K562 (cell line): ENCODE measurements around the gene CHGA. TPM values are rescaled to one million over a fixed set of nuclear protein-coding genes. Genes with fewer than 3 reads are reported as not detected.

Experiments
- BACH1 ChIP-seq: fragments of 200-800 bp; sonication (Bioruptor generic); IDR thresholded peaks from 2 replicates; pipeline ENCODE4 v1.6.1; 2016; ENCODE audit warnings: missing genetic modification characterization, missing compliant biosample characterization
- CREBBP ChIP-seq: IDR thresholded peaks from one replicate; pipeline ENCODE4 v1.6.1; 2012; ENCODE audit warnings: low read depth, mild to moderate bottlenecking, control low read depth, inconsistent platforms, low read length
- CXXC5 ChIP-seq: fragments of 250-450 bp; sonication (Bioruptor Pico); IDR thresholded peaks from 2 replicates; pipeline ENCODE4 v1.8.0; 2022; ENCODE audit warnings: inconsistent platforms, mild to moderate bottlenecking, moderate library complexity
- FOXM1 ChIP-seq, 2 experiments: fragments of 450-650 bp in 1 of 2; sonication (generic) in 1 of 2; formaldehyde crosslinking in 1 of 2; IDR thresholded peaks; 2 replicates each; pipeline versions ENCODE4 v1.6.1 to v1.9.0; 2017 to 2022; ENCODE audit warnings: low read depth in 2 of 2, mild to moderate bottlenecking in 2 of 2, missing genetic modification reagents in 1 of 2, moderate library complexity in 1 of 2
- HNRNPUL1 ChIP-seq: fragments of 200-400 bp; formaldehyde crosslinking; IDR thresholded peaks from 2 replicates; pipeline ENCODE4 v1.6.1; 2017; ENCODE audit warnings: low read length
- PML ChIP-seq: IDR thresholded peaks from 2 replicates; pipeline ENCODE4 v1.6.1; 2012; ENCODE audit warnings: low read length, inconsistent platforms
- RAD51 ChIP-seq: fragments of 450-650 bp; IDR thresholded peaks from 2 replicates; pipeline ENCODE4 v1.7.1; 2016; ENCODE audit warnings: low read depth, mild to moderate bottlenecking, borderline replicate concordance
- SMARCB1 ChIP-seq: IDR thresholded peaks from 2 replicates; pipeline ENCODE4 v1.6.1; 2011; ENCODE audit warnings: improper control_type of control experiment, low read depth; ENCODE audit not compliant: insufficient read length
- ZBTB33 ChIP-seq: sonication (generic); formaldehyde crosslinking; IDR thresholded peaks from 2 replicates; pipeline ENCODE4 v1.8.1; 2023; ENCODE audit warnings: mild to moderate bottlenecking, missing genetic modification reagents
- ZKSCAN8 ChIP-seq: fragments of 200-800 bp; sonication (Bioruptor generic); IDR thresholded peaks from 2 replicates; pipeline ENCODE4 v1.6.1; 2016; ENCODE audit warnings: missing genetic modification characterization, missing compliant biosample characterization
- polyA plus RNA-seq, 8 experiments: library from polyadenylated mRNA; depleted of rRNA in 4 of 8; stranded (reverse) in 5 of 8; unstranded in 3 of 8; fragments of >200 nt; fragmentation: Nextera tagmentation in 2 of 8; fragmentation: Illumina TruSeq in 1 of 8; extraction: Ambion mirVana in 2 of 8; extraction: Trizol in 1 of 8; gene quantifications; 2 replicates each; pipeline versions ENCODE4 v1.2.1 to v1.2.3, GENCODE V29; 2011 to 2014; ENCODE audit warnings: inconsistent platforms in 1 of 8, missing spikeins in 1 of 8
- total RNA-seq, 7 experiments: library from RNA; depleted of rRNA in 6 of 7; stranded (reverse); fragments of >200 nt in 6 of 7; fragmentation: Illumina TruSeq in 2 of 7; extraction: Trizol in 2 of 7; gene quantifications; 2 replicates each; pipeline versions ENCODE4 v1.2.1 to v1.2.3, GENCODE V29; 2011 to 2021; ENCODE audit warnings: low replicate concordance in 1 of 7
- TF ChIP-seq, protein P1 (sequence below): sonication (generic); formaldehyde crosslinking; IDR thresholded peaks from 2 replicates; pipeline ENCODE4 v1.8.0; 2023; ENCODE audit warnings: mild to moderate bottlenecking, missing genetic modification reagents
- TF ChIP-seq, protein P2 (sequence below): fragments of 450-650 bp; formaldehyde crosslinking; IDR thresholded peaks from 2 replicates; pipeline ENCODE4 v1.4.0; 2020; ENCODE audit warnings: mild to moderate bottlenecking, moderate library complexity

The CHGA gene
- total and polyA plus RNA-seq, 9 of the 15 experiments (the other 6 are each of a cell fraction or from before 2014, with no cell fraction given), result not detected

GRCh38 chr14:92937051-92937937 lies 14.3 kb downstream of the CHGA start (continued):
- TF ChIP-seq, protein P1, sequence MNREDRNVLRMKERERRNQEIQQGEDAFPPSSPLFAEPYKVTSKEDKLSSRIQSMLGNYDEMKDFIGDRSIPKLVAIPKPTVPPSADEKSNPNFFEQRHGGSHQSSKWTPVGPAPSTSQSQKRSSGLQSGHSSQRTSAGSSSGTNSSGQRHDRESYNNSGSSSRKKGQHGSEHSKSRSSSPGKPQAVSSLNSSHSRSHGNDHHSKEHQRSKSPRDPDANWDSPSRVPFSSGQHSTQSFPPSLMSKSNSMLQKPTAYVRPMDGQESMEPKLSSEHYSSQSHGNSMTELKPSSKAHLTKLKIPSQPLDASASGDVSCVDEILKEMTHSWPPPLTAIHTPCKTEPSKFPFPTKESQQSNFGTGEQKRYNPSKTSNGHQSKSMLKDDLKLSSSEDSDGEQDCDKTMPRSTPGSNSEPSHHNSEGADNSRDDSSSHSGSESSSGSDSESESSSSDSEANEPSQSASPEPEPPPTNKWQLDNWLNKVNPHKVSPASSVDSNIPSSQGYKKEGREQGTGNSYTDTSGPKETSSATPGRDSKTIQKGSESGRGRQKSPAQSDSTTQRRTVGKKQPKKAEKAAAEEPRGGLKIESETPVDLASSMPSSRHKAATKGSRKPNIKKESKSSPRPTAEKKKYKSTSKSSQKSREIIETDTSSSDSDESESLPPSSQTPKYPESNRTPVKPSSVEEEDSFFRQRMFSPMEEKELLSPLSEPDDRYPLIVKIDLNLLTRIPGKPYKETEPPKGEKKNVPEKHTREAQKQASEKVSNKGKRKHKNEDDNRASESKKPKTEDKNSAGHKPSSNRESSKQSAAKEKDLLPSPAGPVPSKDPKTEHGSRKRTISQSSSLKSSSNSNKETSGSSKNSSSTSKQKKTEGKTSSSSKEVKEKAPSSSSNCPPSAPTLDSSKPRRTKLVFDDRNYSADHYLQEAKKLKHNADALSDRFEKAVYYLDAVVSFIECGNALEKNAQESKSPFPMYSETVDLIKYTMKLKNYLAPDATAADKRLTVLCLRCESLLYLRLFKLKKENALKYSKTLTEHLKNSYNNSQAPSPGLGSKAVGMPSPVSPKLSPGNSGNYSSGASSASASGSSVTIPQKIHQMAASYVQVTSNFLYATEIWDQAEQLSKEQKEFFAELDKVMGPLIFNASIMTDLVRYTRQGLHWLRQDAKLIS (CRISPR knock-in tag), result no peak
- TF ChIP-seq CXXC5 (CRISPR knock-in tag), result no peak
- TF ChIP-seq HNRNPUL1, result no peak
- no peak for TF ChIP-seq PML
- no peak for TF ChIP-seq ZBTB33 (CRISPR knock-in tag)
- TF ChIP-seq BACH1 (tag), result no peak
- TF ChIP-seq FOXM1 (IDR thresholded peaks at IDR 0.05; ENCODE audit: low read depth), result no peak
- TF ChIP-seq FOXM1 (CRISPR knock-in tag; IDR thresholded peaks at IDR 0.05; ENCODE audit: low read depth), result no peak
- TF ChIP-seq, protein P2, sequence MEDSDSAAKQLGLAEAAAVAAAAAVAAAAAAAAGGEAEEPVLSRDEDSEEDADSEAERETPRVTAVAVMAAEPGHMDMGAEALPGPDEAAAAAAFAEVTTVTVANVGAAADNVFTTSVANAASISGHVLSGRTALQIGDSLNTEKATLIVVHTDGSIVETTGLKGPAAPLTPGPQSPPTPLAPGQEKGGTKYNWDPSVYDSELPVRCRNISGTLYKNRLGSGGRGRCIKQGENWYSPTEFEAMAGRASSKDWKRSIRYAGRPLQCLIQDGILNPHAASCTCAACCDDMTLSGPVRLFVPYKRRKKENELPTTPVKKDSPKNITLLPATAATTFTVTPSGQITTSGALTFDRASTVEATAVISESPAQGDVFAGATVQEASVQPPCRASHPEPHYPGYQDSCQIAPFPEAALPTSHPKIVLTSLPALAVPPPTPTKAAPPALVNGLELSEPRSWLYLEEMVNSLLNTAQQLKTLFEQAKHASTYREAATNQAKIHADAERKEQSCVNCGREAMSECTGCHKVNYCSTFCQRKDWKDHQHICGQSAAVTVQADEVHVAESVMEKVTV (CRISPR knock-in tag), result no peak
- no peak for TF ChIP-seq CREBBP
- TF ChIP-seq ZKSCAN8 (CRISPR knock-in tag), result no peak
- no peak for TF ChIP-seq SMARCB1
- TF ChIP-seq RAD51, result no peak
